ENCODE data around the gene SPESP1.

GRCh38 chr15:68993276-68993675 lies 63.0 kb downstream of the SPESP1 start:
- TF ChIP-seq CTCF (IDR thresholded peaks at IDR 0.05; ENCODE audit: control extremely low read depth in 1 of 3, insufficient read depth in 1 of 3, low read depth in 1 of 3, low read length in 3 of 3) (no peak), SRF (IDR thresholded peaks at IDR 0.05; ENCODE audit: low read depth, low read length) (no peak), EZH2 (IDR thresholded peaks at IDR 0.05; ENCODE audit: low read depth, low read length, severe bottlenecking) (no peak)
